ENCODE results near the gene EFS. TPM values are rescaled to one million over a fixed set of nuclear protein-coding genes. Genes with fewer than 3 reads are reported as not detected.
A peak's percentile ranks its signal among the peaks of the same experiment; 100 is the strongest.
"Not testable (repeated sequence)": the region's sequence is repeated elsewhere in the genome, so short reads cannot be mapped to it uniquely, and the experiment has no call there.

EFS gene
- total and polyA plus RNA-seq, 12 donors = 1.1 to 6.0 (median 2.3) TPM

GRCh38 chr14:23396126-23396525 is 31.2 kb upstream of the EFS start:
- 87% methylated on average over 10 of the region's 10 CpGs for WGBS, 2 donors

GRCh38 chr14:23392613-23393012 is 27.6 kb upstream of the EFS start:
- 74 to 75% methylated on average over 7 of the region's 7 CpGs for WGBS, 2 donors
- TF ChIP-seq CTCF (IDR thresholded peaks at IDR 0.05) = no peak
- Histone ChIP-seq H3K27me3 (no peaks in the 10 kb centered on the region), H3K9me3 (no peaks in the 10 kb centered on the region), H3K36me3 (peaks cover 0 to 94% (median 5%) of the 10 kb centered on the region in 9 donors), H3K4me3 (no peak overlapping the region), H3K27ac (peak overlapping the region in 1 of 10 donors; percentile 20), H3K4me1 (peaks cover 0 to 6% (median 0%) of the 10 kb centered on the region in 9 donors)
- intact Hi-C loops (cut with DNase I) = loop anchor here in 1 of 10 donors (10.0 kb wide), 1 partner anchor 52 kb away; no protein-coding TSS in a partner anchor
- ATAC-seq (no peak), DNase-seq (no peak)

More at GRCh38 chr14:23396126-23396525, 31.2 kb upstream of the EFS start:
- Histone ChIP-seq H3K27ac (no peak overlapping the region), H3K27me3 (no peaks in the 10 kb centered on the region), H3K9me3 (no peaks in the 10 kb centered on the region), H3K4me1 (no peaks in the 10 kb centered on the region), H3K36me3 (peaks cover 0 to 94% (median 5%) of the 10 kb centered on the region in 9 donors), H3K4me3 (no peak overlapping the region)
- intact Hi-C loops (cut with DNase I) = loop anchor here in 1 of 10 donors (10.0 kb wide), 1 partner anchor 49 kb away; no protein-coding TSS in a partner anchor
- DNase-seq (no peak), ATAC-seq (no peak)
- no peak for TF ChIP-seq CTCF (IDR thresholded peaks at IDR 0.05)

GRCh38 chr14:23389871-23390270 is 24.9 kb upstream of the EFS start:
- not testable (repeated sequence) for H3K9me3 ChIP-seq, DNase-seq, H3K27me3 ChIP-seq, H3K4me3 ChIP-seq, H3K4me1 ChIP-seq, H3K27ac ChIP-seq
- WGBS, 2 donors = 64 to 73% methylated on average over 3 to 4 of the region's 19 CpGs
- peaks cover 0 to 94% (median 5%) of the 10 kb centered on the region in 9 donors for H3K36me3 ChIP-seq
- ATAC-seq = peak in 3 of 8 donors; percentile 1 to 5 (median 4)
- intact Hi-C loops (cut with DNase I) = loop anchor here in 3 of 10 donors (10.0 kb wide), 3 partner anchors 55 to 125 kb away; no protein-coding TSS in a partner anchor

- no peak overlapping the region for H3K4me3 ChIP-seq
- no peak overlapping the region for H3K27ac ChIP-seq
- no peaks in the 10 kb centered on the region for H3K27me3 ChIP-seq
- 58 to 59% methylated on average over 12 of the region's 12 CpGs for WGBS, 2 donors
- peaks cover 0 to 10% (median 0%) of the 10 kb centered on the region in 9 donors for H3K4me1 ChIP-seq
- H3K36me3 ChIP-seq = peaks cover 0 to 94% (median 5%) of the 10 kb centered on the region in 9 donors
- DNase-seq (no peak), ATAC-seq (peak in 1 of 8 donors; percentile 1)
- no peak for TF ChIP-seq CTCF (IDR thresholded peaks at IDR 0.05)
- intact Hi-C loops (cut with DNase I) = loop anchor here in 2 of 10 donors (10.0 kb wide), 2 partner anchors 65 to 125 kb away; no protein-coding TSS in a partner anchor
- H3K9me3 ChIP-seq = no peaks in the 10 kb centered on the region
These were observed 24.4 kb upstream of the EFS start for GRCh38 chr14:23389396-23389795.

- Histone ChIP-seq H3K4me1 (peaks cover 0 to 13% (median 0%) of the 10 kb centered on the region in 9 donors), H3K27ac (no peak overlapping the region), H3K36me3 (peaks cover 0 to 94% (median 5%) of the 10 kb centered on the region in 9 donors), H3K27me3 (no peaks in the 10 kb centered on the region), H3K9me3 (no peaks in the 10 kb centered on the region), H3K4me3 (no peak overlapping the region)
- intact Hi-C loops (cut with DNase I) = loop anchor here in 2 of 10 donors (10.0 kb wide), 2 partner anchors 66 to 124 kb away; no protein-coding TSS in a partner anchor
- TF ChIP-seq CTCF (IDR thresholded peaks at IDR 0.05) = no peak
- ATAC-seq (no peak), DNase-seq (no peak)
- 78 to 81% methylated on average over 8 of the region's 8 CpGs for WGBS, 2 donors
These were observed 24.0 kb upstream of the EFS start for GRCh38 chr14:23388996-23389395.
